ENCODE data around the gene EMC9.

EMC9 gene

DNA sequence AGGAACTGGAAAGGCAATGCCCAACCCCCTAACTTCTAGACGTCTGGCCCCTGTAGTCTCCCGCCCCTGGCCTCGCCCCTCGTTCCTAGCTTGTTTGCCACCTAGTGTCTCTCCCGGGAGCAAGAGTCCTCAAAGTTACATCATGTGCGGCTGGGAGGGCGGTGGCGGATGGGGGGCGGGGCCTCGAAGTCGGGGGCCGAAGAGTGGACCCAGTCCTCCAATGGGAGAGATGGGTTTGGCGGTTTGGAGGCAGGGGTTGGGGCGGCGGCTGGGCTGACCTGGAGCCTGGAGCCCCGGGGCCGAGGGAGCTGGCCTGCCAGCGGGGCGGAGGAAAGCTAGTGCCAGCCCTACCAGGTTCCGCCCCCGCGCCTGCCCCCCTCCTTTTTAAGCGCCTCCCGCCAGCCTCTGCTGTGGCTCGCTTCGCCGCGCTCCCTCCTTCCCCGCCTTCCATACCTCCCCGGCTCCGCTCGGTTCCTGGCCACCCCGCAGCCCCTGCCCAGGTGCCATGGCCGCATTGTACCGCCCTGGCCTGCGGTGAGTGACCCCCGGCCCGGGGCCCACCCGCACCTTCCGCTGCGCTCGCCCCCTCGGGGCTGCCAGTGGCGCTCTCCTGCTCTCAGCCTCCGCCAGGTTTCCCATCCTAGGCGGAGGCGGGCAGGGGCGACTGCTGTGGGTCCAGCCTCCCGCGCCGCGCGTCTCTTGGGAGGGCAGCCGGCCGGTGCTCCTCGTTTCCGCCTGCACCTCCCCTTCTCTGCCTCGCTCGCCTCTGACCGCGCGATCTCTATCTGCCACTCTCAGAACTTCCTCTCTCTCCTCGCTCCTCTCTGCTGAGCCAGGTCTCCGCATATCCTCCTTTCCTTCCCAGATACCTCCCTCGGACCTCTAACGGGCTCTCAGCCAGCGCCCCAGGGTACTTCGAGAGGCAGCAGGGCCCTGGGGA, 47.2 kb downstream of the EMC9 start, which contains the start of gene PCK2:
TSS of gene PCK2 (plus strand) at position 411 of the 940 bp plus-strand sequence. CDS start at position 506, 95 bp downstream.
- TF ChIP-seq, protein P1, sequence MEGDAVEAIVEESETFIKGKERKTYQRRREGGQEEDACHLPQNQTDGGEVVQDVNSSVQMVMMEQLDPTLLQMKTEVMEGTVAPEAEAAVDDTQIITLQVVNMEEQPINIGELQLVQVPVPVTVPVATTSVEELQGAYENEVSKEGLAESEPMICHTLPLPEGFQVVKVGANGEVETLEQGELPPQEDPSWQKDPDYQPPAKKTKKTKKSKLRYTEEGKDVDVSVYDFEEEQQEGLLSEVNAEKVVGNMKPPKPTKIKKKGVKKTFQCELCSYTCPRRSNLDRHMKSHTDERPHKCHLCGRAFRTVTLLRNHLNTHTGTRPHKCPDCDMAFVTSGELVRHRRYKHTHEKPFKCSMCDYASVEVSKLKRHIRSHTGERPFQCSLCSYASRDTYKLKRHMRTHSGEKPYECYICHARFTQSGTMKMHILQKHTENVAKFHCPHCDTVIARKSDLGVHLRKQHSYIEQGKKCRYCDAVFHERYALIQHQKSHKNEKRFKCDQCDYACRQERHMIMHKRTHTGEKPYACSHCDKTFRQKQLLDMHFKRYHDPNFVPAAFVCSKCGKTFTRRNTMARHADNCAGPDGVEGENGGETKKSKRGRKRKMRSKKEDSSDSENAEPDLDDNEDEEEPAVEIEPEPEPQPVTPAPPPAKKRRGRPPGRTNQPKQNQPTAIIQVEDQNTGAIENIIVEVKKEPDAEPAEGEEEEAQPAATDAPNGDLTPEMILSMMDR (IDR thresholded peaks at IDR 0.05; ENCODE audit: borderline replicate concordance, insufficient read depth, low read depth, low read length): no peak

DNA sequence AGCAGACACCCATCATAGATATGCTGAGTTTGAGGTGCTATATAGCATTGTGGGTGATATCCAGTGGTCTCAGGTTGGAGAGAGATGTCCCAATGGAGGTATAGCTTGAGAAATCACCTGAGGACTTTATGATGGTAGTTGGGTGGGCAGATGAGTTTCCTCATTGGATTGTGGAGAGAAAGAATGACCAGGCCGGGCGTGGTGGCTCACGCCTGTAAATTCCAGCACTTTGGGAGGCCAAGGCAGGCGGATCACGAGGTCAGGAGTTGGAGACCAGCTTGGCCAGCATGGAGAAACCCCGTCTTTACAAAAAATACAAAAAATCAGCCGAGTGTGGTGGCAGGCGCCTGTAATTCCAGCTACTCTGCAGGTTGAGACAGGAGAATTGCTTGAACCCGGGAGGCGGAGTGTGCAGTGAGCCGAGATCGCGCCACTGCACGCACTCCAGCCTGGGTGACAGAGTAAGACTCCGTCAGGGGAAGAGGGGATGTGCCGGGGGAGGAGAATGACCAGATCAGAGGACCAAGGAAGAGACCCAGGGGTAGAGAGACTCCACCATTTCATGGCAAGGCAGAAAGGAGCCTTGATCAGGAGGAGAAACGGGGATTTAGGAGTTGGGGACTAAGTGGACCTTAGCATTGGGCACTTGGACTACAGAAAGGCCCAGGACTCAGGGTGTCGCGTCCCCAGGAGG, 48.0 kb downstream of the EMC9 start:
- H3K4me3 ChIP-seq (ENCODE audit: low read depth, low read length): no peak overlapping the region

More for the DNA sequence above, 47.2 kb downstream of the EMC9 start, which contains the start of gene PCK2:
- peak within 1 kb of the TSS; percentile 73 for H3K4me3 ChIP-seq (ENCODE audit: low read depth, low read length)

DNA sequence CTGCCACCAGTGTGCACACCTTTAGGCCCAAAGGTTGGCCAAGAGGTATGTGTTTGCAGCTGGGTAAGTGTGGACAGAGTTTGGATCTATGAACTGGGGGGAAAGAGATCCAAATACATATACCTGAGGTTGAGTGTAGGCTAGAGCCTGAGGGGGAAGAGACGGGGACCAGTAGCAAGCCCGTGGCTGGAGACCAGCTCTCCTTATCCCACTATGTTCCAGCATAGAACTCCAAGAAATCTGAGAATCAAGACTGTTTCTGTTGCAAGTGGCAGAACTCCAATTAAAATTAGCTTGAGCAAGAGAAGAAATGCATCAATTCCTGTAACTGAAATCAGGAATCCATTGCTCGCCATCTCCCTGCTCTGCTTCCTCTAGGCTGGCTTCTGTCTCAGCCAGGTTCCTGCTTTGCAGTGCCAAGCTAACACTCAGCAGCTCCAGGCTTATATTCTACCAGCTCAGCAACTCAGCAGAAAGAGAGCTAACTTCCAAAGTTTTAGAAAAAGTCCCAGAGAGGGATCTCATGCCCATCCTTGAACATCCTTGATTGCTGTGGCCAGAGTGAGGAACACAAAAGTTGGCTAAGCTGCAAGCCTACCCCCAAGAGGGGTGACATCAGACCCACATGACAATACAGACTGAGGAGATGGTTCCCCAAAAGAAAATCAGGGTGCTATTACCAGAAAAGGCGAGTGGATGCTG, 48.7 kb downstream of the EMC9 start:
- H3K4me3 ChIP-seq (ENCODE audit: low read depth, low read length): no peak overlapping the region
- TF ChIP-seq, protein P1 (IDR thresholded peaks at IDR 0.05; ENCODE audit: borderline replicate concordance, insufficient read depth, low read depth, low read length): no peak

More for the DNA sequence above, 48.0 kb downstream of the EMC9 start:
- TF ChIP-seq, protein P1 (IDR thresholded peaks at IDR 0.05; ENCODE audit: borderline replicate concordance, insufficient read depth, low read depth, low read length): no peak

DNA sequence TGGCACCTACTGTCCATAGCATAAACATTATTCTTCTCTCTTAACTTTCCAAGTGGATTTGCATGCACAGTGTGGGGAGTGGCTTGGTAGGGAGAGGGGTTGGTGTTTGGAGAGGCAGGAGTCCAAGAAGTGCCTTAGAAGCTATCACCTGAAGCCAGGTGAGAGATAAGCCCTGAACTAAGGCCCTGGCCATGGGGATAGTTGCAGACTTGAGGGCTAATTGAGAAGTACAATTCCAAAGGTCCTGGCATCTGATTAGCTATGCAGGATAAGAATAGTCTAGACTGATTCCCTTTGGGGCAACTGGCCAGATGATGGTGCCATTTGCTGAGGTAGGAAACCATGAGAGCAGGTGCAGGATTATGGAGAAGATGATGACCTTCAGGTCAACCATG, 49.3 kb downstream of the EMC9 start:
- no peak overlapping the region for H3K4me3 ChIP-seq (ENCODE audit: low read depth, low read length)
- TF ChIP-seq, protein P1 (IDR thresholded peaks at IDR 0.05; ENCODE audit: borderline replicate concordance, insufficient read depth, low read depth, low read length): no peak

DNA sequence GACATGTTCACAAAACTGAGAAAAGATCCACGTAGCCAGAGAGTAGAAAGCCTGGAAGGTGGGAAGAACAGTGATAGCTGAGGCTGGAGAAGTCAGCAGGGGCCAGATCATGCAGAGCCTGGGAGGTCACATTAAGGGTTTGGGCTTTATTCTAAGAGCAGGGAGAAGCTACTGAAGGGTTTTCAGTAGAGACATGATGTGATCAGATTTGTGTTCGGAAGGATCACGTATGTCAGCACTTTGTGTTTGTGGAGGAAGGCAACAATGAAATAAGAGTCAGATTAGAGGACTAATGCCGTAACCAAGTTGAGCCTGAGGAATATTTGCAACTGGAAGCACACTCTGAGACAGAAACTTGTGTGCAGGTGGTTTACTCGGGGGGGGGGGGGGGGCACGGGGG, 51.5 kb downstream of the EMC9 start:
- H3K4me3 ChIP-seq (ENCODE audit: low read depth, low read length): no peak overlapping the region
- TF ChIP-seq, protein P1 (IDR thresholded peaks at IDR 0.05; ENCODE audit: borderline replicate concordance, insufficient read depth, low read depth, low read length): no peak
